Right atrium auricular region (tissue), 2 donors: ENCODE results near the gene PC. TPM values are rescaled to one million over a fixed set of nuclear protein-coding genes. Genes with fewer than 3 reads are reported as not detected.

Experiments used
- DNase-seq: peaks from one replicate; pipeline ENCODE4 v3.0.0-alpha.2; 2019; ENCODE audit warnings: low spot score
- H3K27ac ChIP-seq, 2 donors: fragments of 200-600 bp; sonication (generic); 1 replicate in 1 of 2; 2 replicates in 1 of 2; pipeline ENCODE4 v1.5.1; 2016 to 2019
- H3K27me3 ChIP-seq, 2 donors: fragments of 200-600 bp; sonication (generic); one replicate each; pipeline versions ENCODE4 v1.5.1 to v1.6.0; 2017 to 2019
- H3K36me3 ChIP-seq: fragments of 200-600 bp; sonication (generic); one replicate; pipeline ENCODE4 v1.5.1; 2016
- H3K4me1 ChIP-seq, 2 donors: fragments of 200-600 bp; sonication (generic); one replicate each; pipeline versions ENCODE4 v1.5.1 to v1.6.0; 2017 to 2019
- H3K4me3 ChIP-seq, 2 donors: fragments of 200-600 bp; sonication (generic); 1 replicate in 1 of 2; 2 replicates in 1 of 2; pipeline ENCODE4 v1.5.1; 2017 to 2019; ENCODE audit warnings: mild to moderate bottlenecking in 1 of 2, moderate library complexity in 1 of 2
- H3K9me3 ChIP-seq, 2 donors: fragments of 200-600 bp; sonication (generic); one replicate each; pipeline ENCODE4 v1.5.1; 2019
- total RNA-seq, 2 donors: library from RNA; depleted of rRNA; stranded (reverse); fragments of >200 nt; gene quantifications; one replicate each; pipeline ENCODE4 v1.1.0, GENCODE V29; 2016
- TF ChIP-seq, protein P1 (sequence below), 2 donors: fragments of 200-600 bp; sonication (generic); IDR thresholded peaks; one replicate each; pipeline ENCODE4 v1.5.1; 2019; ENCODE audit warnings: antibody characterized with exemption in 2 of 2

Gene PC
- total RNA-seq, 2 donors from 2014 or later = 8.6 to 9.3 TPM

DNA sequence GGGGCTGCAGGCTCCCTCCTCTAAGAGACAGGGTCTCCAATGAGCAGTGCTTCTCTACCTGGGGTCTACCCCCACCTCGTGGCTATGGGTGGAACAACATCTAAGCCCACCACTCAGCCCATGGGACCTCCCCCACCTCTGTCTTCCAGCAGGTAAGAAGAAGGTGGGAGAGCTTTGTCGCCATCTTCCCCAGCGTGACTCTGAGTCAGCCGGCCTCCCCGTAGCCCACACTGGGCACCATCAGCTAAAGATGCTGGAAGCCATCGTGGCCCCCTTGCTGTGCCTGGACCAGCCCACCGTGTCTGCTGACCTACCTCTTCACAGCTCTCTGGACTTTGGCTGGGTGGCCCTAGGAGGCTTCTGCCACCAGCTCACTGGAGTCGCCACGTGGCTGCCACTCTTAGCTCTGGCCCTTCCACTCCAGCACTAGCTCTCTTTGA is 17.9 kb upstream of the PC start:
- no peak overlapping the region for H3K27ac ChIP-seq
- TF ChIP-seq, protein P1, sequence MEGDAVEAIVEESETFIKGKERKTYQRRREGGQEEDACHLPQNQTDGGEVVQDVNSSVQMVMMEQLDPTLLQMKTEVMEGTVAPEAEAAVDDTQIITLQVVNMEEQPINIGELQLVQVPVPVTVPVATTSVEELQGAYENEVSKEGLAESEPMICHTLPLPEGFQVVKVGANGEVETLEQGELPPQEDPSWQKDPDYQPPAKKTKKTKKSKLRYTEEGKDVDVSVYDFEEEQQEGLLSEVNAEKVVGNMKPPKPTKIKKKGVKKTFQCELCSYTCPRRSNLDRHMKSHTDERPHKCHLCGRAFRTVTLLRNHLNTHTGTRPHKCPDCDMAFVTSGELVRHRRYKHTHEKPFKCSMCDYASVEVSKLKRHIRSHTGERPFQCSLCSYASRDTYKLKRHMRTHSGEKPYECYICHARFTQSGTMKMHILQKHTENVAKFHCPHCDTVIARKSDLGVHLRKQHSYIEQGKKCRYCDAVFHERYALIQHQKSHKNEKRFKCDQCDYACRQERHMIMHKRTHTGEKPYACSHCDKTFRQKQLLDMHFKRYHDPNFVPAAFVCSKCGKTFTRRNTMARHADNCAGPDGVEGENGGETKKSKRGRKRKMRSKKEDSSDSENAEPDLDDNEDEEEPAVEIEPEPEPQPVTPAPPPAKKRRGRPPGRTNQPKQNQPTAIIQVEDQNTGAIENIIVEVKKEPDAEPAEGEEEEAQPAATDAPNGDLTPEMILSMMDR (IDR thresholded peaks at IDR 0.05) = peak in 1 of 2 donors; percentile 57
- H3K4me3 ChIP-seq = no peak overlapping the region
- H3K4me1 ChIP-seq = peaks cover 0 to 5% of the 10 kb centered on the region in 2 donors
- H3K36me3 ChIP-seq = no peaks in the 10 kb centered on the region
- no peak for DNase-seq
- H3K27me3 ChIP-seq = no peaks in the 10 kb centered on the region
- peaks cover 5 to 9% of the 10 kb centered on the region in 2 donors for H3K9me3 ChIP-seq

DNA sequence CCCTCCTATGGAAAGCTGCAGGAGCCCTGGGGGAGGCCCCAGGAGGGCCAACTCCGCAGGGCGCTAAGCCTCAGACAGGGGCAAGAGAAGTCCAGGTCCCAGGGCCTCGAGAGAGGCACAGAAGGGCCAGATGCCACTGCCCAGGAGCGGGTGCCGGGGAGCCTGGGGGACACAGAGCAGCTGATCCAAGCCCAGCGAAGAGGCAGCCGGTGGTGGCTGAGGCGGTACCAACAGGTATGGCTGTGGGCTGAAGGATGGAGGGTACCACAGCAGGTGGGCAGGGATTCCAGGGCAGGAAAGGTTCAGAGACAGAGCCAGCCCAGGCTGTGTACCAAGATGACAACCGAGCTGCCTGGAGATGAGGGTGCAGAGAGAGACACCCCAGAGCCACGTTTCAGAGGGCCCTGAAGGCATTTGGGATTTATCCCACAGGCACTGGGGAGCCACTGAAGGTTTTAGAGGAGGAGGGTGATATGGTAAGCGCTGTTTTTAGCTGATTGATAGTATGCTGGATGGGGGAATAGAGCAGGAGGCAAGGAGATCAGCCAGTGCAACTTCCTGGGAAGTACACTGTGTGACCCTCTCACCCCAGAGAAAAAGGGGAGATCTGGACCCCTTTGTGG is 17.3 kb upstream of the PC start:
- Histone ChIP-seq H3K4me1 (peaks cover 0 to 6% of the 10 kb centered on the region in 2 donors), H3K27ac (no peak overlapping the region), H3K27me3 (no peaks in the 10 kb centered on the region), H3K36me3 (no peaks in the 10 kb centered on the region), H3K4me3 (no peak overlapping the region), H3K9me3 (peaks cover 5 to 9% of the 10 kb centered on the region in 2 donors)
- TF ChIP-seq, protein P1 (IDR thresholded peaks at IDR 0.05) = no peak
- DNase-seq = no peak

DNA sequence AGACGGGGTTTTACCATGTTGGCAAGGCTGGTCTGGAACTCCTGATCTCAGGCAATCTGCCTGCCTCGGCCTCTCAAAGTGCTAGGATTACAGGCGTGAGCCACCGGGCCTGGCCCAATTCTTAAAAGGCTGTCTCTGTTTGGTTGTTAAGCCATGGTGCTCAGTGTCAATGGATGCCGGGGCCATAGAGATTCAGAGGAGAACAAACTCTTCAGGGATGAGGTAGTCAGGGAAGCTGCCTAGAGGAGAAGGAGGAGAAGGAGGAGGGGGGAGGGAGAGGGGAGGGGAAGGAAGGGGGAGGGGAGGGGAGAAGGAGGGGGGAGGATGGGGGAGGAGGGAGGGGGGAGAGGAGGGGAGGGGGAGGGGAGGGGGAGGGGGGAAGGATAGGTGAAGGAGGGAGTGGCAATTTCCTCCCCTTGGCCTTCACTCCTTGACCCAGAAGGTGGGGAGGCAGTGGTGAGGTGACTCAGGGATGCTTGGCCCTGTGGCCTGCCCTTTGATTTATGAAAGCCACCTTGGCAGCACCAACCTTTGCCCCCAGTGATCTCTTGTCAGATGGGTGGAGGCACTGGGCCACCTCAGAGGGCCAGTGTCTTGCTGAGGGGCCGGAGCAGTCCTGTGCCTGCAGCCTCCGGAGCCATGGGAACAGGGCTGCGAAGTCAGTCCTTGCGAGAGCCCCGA is 16.7 kb upstream of the PC start, which contains the start of gene C11orf86:
C11orf86 (plus strand) TSS at position 581 of the 681 bp plus-strand sequence; CDS start at position 640, 59 bp downstream.
- Histone ChIP-seq H3K27me3 (no peaks in the 10 kb centered on the region), H3K27ac (no peak within 1 kb of the TSS), H3K9me3 (peaks cover 5 to 9% of the 10 kb centered on the region in 2 donors), H3K4me3 (no peak within 1 kb of the TSS), H3K36me3 (no peaks in the 10 kb centered on the region), H3K4me1 (peaks cover 0 to 6% of the 10 kb centered on the region in 2 donors)
- TF ChIP-seq, protein P1 (IDR thresholded peaks at IDR 0.05) = no peak
- DNase-seq = no peak

DNA sequence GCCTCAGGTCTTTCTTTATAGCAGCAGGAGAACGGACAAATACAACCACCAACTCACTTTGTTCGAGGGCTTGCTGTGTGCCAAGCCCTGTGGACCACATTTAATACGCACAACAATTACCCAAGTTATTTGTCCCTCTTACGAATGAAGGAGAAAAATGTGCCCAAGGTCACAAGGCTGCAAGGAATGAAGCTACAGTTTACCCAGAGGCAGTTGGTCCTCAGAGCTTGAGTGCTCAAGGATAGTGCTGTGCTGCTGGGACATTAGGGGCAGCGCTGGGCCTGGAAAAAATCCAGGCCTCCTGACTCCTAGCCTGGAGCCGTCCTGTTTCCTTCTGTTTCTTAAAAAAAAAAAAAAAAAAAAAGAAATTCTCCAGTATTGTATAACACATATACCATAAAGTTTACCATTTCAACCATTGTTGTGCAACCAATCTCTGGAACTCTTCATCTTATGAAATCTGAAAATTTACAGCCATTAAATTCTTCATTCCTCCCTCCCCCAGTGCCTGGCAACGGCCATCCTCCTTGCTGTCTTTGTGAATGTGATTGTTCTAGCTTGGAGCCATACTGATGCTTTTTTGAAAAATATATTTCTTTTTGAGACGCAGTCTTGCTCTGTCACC is 15.9 kb upstream of the PC start:
- H3K27ac ChIP-seq = no peak overlapping the region
- no peak for DNase-seq

DNA sequence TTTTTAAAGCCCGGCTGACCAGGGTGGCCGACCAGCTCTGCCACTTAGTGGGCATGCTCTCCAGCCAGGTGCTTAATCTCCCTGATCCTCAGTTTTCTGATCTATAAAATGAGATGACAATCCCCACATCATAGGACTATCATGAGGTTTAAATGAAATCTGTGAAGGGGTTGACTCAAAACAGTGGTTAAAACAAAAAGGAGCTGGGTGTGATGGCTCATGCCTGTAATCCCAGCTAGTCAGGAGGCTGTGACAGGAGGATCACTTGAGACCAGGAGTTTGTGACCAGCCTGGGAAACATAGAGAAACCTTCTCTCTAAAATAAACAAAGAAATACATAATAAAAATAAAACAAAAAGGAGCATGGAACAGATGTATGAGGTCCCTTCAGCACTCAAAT is 13.3 kb upstream of the PC start:
- Histone ChIP-seq H3K4me3 (no peak overlapping the region), H3K9me3 (no peaks in the 10 kb centered on the region), H3K36me3 (no peaks in the 10 kb centered on the region), H3K27ac (peak overlapping the region; percentile 66 to 72), H3K27me3 (no peaks in the 10 kb centered on the region), H3K4me1 (peaks cover 0 to 6% of the 10 kb centered on the region in 2 donors)
- DNase-seq = no peak
- TF ChIP-seq, protein P1 (IDR thresholded peaks at IDR 0.05) = no peak

More for the DNA sequence above, 15.9 kb upstream of the PC start:
- Histone ChIP-seq H3K4me1 (peaks cover 0 to 6% of the 10 kb centered on the region in 2 donors), H3K4me3 (no peak overlapping the region), H3K9me3 (peaks cover 0 to 4% of the 10 kb centered on the region in 2 donors), H3K36me3 (no peaks in the 10 kb centered on the region), H3K27me3 (no peaks in the 10 kb centered on the region)
- TF ChIP-seq, protein P1 (IDR thresholded peaks at IDR 0.05) = no peak
